T47D (cell line): ENCODE data around the gene EMP2.
A peak's percentile ranks its signal among the peaks of the same experiment; 100 is the strongest.
"Not testable (repeated sequence)": the region's sequence is repeated elsewhere in the genome, so short reads cannot be mapped to it uniquely, and the experiment has no call there.

ENCODE experiments used
- DNase-seq, 2 experiments: peaks; one replicate each; pipeline versions ENCODE4 v3.0.0 to v3.0.0-alpha.2; 2011 to 2012; ENCODE audit warnings: low read depth in 1 of 2, low spot score in 1 of 2
- JUND ChIP-seq: IDR thresholded peaks from 2 replicates; pipeline ENCODE4 v1.6.1; 2012; ENCODE audit warnings: low read depth
- in situ Hi-C: cut with HindIII; loops from 2 replicates; pipeline ENCODE4 v1.10.0; 2016; ENCODE audit warnings: low sequenced_read_pairs, low pct_unique_long_range_greater_than_20kb

EMP2 gene

GRCh38 chr16:10517868-10518267, 62.5 kb downstream of the EMP2 start:
- DNase-seq = peak in 1 of 2 experiments; percentile 38
- in situ Hi-C loops = no loop called here
- no peak for TF ChIP-seq JUND

DNA sequence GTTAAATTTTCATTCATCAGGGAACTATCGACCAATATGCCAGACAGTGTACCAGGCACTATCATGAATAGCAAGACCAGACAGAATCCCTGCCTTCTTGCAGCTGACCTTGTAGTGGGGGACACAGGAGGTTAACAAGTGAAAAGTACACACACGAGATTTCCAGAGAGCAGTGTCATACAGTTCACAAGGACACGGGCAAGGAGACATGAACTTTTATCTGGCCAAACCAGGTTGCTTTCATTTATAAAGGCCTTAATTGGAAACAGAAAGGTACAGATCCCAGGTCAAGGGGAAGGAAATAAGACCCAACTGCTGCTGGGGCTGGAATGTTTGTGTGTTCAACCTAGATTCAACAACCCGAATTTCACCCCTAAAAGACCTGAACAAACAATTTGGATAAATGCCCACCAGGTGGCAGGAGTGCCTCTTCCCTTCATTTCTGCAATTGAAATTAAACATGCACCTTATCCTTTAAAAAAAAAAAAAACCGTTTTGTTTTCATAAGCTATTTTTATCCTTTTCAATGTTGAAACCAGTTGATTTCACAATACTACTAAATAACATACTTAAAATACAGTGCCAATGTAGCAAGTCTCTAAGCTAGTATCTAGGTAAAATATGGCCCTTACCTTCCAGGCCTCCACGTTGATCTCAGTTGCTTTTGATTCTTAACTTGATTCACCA, 65.9 kb downstream of the EMP2 start:
- in situ Hi-C loops = no loop called here
- no peak for TF ChIP-seq JUND
- peak in 1 of 2 experiments; percentile 73 for DNase-seq

GRCh38 chr16:10511829-10512228, 68.6 kb downstream of the EMP2 start:
- no peak for DNase-seq
- TF ChIP-seq JUND = no peak
- in situ Hi-C loops = no loop called here

DNA sequence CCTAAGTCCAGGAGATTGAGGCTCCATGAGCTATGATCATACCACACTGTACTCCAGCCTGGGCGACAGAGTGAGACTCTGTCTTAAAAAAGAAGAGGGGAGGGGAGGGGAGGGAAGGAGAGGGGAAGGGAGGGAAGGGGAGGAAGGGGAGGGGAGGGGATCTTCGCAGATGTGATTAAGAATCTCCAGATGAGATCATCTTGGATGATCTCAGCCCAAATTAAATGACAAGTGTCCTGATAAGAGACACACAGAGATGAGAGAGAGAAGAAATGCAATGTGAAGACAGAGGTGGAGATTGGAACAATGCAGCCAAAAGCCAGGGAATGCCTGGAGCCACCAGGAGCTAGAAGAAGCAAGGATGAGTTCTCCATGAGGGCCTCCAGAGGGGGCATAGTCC, 70.1 kb downstream of the EMP2 start:
- no peak for DNase-seq
- in situ Hi-C loops = no loop called here
- no peak for TF ChIP-seq JUND

DNA sequence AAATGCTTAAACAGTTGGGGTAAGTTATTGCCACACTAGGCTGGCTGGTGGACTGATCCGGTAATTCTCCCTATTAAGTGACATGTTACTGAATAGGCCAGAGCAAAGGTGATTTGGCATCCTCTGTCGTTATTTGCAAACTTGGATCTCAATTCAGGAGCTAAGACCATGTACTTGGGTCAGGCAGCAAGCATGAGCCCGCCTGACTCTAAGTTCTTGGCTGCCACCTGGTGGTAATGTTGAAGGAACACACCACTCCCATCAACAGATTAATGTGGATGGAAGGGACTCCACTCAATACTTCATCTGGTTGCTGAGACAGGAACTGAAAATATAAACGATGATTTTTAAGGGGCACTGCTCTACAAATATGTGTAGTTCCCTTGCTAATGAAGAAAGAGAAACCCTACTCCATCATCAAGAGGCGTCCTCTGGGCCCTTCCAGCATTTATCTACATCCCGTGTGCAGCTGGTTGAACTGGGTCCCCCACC, 70.8 kb downstream of the EMP2 start:
- TF ChIP-seq JUND = no peak
- DNase-seq = peak; percentile 59 to 85
- in situ Hi-C loops = no loop called here

GRCh38 chr16:10505286-10505685, 75.1 kb downstream of the EMP2 start:
- DNase-seq, in situ Hi-C loops: not testable (repeated sequence)

- TF ChIP-seq JUND = no peak
- DNase-seq = no peak
- in situ Hi-C loops = no loop called here
Observed at GRCh38 chr16:10504404-10504885, 76.0 kb downstream of the EMP2 start.

DNA sequence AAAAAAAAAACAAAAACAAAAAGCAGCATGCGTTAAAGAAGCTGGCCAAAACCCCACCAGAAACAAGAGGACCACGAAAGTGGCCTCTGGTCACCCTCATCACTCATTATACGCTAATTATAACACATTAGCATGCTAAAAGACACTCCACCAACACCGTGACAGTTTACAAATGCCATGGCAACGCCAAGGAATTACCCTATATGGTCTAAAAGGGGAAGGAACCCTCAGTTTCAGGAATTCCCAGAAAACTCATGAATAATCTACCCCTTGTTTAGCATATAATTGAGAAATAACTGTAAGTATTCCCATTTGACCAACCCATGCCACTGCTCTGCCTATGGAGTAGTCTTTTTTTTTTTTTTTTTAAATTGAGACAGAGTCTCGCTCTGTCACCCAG, 77.6 kb downstream of the EMP2 start:
- no peak for TF ChIP-seq JUND
- in situ Hi-C loops = no loop called here
- no peak for DNase-seq

- no peak for DNase-seq
- no peak for TF ChIP-seq JUND
- in situ Hi-C loops = no loop called here
Observed at GRCh38 chr16:10501016-10501607, 79.3 kb downstream of the EMP2 start.

DNA sequence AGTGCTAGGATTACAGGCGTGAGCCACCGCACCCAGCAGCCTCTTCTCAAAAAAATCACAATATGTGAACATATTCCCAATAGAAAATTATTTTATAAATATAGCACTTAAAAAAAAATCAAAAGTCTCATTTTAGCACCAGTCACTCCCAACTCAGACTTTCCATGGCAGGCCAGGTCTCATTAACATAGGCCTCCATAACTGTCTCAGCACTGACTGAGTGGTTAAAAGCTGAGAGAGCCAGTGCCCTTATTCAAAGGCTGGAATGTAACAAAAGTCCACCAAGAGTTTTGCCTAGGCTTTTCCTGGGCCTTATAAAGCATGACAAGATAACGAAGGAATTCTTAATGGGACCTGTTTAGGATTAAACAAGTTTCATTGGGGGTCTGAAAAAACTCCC, 79.8 kb downstream of the EMP2 start:
- in situ Hi-C loops = no loop called here
- TF ChIP-seq JUND = no peak
- DNase-seq = no peak

GRCh38 chr16:10497132-10498101, 83.0 kb downstream of the EMP2 start:
- no peak for TF ChIP-seq JUND
- DNase-seq = no peak
- in situ Hi-C loops = no loop called here

DNA sequence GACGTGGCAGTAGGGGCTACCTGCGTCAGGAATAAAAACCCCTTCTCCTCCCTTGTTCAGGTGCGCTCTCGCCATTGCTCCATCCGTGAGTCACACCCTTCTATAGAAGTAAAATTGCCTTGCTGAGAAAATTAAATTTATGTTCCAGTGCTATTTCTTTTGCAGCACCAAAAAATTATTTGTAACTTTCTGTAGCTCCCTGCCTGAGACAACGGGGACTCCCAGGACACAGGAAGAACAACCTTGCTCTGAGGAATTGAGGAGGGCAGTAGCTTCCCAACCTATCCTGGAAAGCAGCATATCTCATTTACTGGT, 85.4 kb downstream of the EMP2 start:
- in situ Hi-C loops = no loop called here
- TF ChIP-seq JUND = no peak

More for the DNA sequence above, 85.4 kb downstream of the EMP2 start:
- DNase-seq = no peak
